IPS DF 4.7 (cell line): Measurements from ENCODE around the gene BLM.
"Not testable (repeated sequence)": the region's sequence is repeated elsewhere in the genome, so short reads cannot be mapped to it uniquely, and the experiment has no call there.

Source experiments
- DNase-seq: peaks from one replicate; pipeline ENCODE4 v3.0.0-alpha.2; 2013; ENCODE audit warnings: low spot score; ENCODE audit errors: extremely low read depth

Gene BLM

GRCh38 chr15:90819390-90819789 lies 102.2 kb downstream of the BLM start:
- no peak for DNase-seq

- DNase-seq = no peak
These were observed 102.7 kb downstream of the BLM start for GRCh38 chr15:90819850-90820249.

GRCh38 chr15:90820481-90820880 lies 103.3 kb downstream of the BLM start:
- no peak for DNase-seq

- no peak for DNase-seq
These were observed 105.2 kb downstream of the BLM start for GRCh38 chr15:90822204-90822955.

- no peak for DNase-seq
These were observed 106.4 kb downstream of the BLM start for GRCh38 chr15:90823455-90823974.

GRCh38 chr15:90825115-90825899 lies 108.2 kb downstream of the BLM start:
- not testable (repeated sequence) for DNase-seq

GRCh38 chr15:90826206-90826885 lies 109.2 kb downstream of the BLM start:
- not testable (repeated sequence) for DNase-seq

GRCh38 chr15:90826886-90827435 lies 109.8 kb downstream of the BLM start:
- DNase-seq = no peak

GRCh38 chr15:90828111-90828510 lies 111.0 kb downstream of the BLM start:
- DNase-seq = no peak

- no peak for DNase-seq
These were observed 112.0 kb downstream of the BLM start for GRCh38 chr15:90829126-90829525.

GRCh38 chr15:90829942-90830440 lies 112.8 kb downstream of the BLM start:
- no peak for DNase-seq

GRCh38 chr15:90834626-90835025 lies 117.5 kb downstream of the BLM start:
- no peak for DNase-seq

GRCh38 chr15:90836296-90836871 lies 119.2 kb downstream of the BLM start:
- DNase-seq = no peak

GRCh38 chr15:90837094-90837493 lies 119.9 kb downstream of the BLM start:
- no peak for DNase-seq

GRCh38 chr15:90838139-90838538 lies 121.0 kb downstream of the BLM start:
- DNase-seq = no peak

GRCh38 chr15:90838544-90838943 lies 121.4 kb downstream of the BLM start:
- DNase-seq = no peak

GRCh38 chr15:90839187-90840071 lies 122.3 kb downstream of the BLM start:
- peak; percentile 85 for DNase-seq

GRCh38 chr15:90840157-90840855 lies 123.2 kb downstream of the BLM start:
- no peak for DNase-seq

- DNase-seq = no peak
These were observed 123.8 kb downstream of the BLM start for GRCh38 chr15:90840954-90841353.
